Measurements from ENCODE around the gene CWC25.

DNA sequence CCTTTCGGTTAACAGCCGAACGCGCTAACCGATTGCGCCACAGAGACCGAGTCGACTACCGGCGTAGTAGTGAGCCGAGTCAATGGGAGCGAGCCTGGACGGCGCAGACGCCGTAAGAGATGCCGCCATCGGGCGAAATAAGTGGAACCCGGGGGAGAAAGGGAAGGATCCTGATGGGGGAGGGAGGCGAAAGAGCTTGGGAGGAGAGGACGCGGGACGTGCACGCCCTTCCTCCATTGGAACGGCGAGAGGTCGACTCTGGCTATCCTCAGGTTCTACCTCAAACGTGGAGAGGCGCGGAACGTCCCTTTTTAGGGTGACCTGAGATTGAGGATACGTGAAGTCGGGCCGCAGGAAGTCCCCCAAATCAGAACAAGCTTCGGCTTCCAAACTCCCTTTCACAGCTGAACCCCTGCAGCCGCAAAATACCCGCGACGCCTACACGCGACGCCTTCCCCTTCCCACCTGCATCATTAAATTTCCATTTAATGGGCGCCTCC is 73.3 kb downstream of the CWC25 start:
- TF ChIP-seq, protein P1, sequence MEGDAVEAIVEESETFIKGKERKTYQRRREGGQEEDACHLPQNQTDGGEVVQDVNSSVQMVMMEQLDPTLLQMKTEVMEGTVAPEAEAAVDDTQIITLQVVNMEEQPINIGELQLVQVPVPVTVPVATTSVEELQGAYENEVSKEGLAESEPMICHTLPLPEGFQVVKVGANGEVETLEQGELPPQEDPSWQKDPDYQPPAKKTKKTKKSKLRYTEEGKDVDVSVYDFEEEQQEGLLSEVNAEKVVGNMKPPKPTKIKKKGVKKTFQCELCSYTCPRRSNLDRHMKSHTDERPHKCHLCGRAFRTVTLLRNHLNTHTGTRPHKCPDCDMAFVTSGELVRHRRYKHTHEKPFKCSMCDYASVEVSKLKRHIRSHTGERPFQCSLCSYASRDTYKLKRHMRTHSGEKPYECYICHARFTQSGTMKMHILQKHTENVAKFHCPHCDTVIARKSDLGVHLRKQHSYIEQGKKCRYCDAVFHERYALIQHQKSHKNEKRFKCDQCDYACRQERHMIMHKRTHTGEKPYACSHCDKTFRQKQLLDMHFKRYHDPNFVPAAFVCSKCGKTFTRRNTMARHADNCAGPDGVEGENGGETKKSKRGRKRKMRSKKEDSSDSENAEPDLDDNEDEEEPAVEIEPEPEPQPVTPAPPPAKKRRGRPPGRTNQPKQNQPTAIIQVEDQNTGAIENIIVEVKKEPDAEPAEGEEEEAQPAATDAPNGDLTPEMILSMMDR (conservative IDR thresholded peaks at IDR 0.05 in 1 of 2, IDR thresholded peaks at IDR 0.05 in 1 of 2; ENCODE audit: extremely low read depth in 1 of 2, insufficient read depth in 1 of 2, low read depth in 1 of 2, low read length in 2 of 2), result no peak
- no peak for TF ChIP-seq EZH2 (IDR thresholded peaks at IDR 0.05; ENCODE audit: borderline replicate concordance, low read length)

Data from mammary epithelial cell (primary cell).